HTERT RPE-1 (cell line): ENCODE data around the gene ROR2.
"Not testable (repeated sequence)": the region's sequence is repeated elsewhere in the genome, so short reads cannot be mapped to it uniquely, and the experiment has no call there.

Source experiments
- in situ Hi-C: fragments of 300-500 bp; cut with MboI; formaldehyde crosslinking; loops from 4 replicates; pipeline ENCODE4 v1.14.3; 2020; ENCODE audit warnings: low sequenced_read_pairs

Gene ROR2

DNA sequence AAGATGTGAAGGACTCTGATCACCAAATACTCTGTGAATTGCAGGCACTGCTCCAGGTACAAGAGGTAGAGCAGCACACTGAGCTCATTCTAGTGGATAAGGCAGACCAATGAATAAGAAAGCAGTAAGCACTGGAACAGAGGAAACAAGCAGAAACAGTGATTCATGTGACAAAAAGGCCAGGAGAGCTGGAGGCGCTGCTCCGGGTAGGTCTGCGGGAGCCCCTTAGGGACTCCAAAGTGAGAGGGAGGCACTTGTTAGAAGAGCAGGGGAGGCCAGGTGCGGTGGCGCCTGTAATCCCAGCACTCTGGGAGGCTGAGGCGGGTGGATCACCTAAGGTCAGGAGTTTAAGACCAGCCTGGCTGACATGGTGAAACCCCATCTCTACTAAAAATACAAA, 294.8 kb downstream of the ROR2 start:
- in situ Hi-C loops: no loop called here

DNA sequence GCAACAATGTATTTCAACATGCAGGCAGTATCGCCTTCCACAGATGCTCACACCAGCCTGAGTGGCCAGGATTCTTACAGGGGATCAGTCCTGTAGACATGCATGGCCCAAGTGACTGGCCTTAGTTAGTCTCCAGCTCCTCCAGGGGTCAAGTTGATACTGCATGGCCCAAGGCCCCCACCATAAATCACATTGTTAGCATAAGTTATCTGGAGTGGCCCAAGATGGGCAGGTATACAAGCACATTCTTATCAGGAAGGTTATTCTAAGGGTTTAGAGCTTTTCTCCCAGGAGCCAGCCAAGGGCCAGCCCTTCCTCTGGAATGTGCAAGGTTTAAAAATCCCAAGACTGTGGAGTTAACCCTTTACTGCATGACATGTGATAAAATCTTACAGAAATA, 295.5 kb downstream of the ROR2 start:
- in situ Hi-C loops: no loop called here

- in situ Hi-C loops: no loop called here
Observed at GRCh38 chr9:91647371-91647770, 302.7 kb downstream of the ROR2 start.

DNA sequence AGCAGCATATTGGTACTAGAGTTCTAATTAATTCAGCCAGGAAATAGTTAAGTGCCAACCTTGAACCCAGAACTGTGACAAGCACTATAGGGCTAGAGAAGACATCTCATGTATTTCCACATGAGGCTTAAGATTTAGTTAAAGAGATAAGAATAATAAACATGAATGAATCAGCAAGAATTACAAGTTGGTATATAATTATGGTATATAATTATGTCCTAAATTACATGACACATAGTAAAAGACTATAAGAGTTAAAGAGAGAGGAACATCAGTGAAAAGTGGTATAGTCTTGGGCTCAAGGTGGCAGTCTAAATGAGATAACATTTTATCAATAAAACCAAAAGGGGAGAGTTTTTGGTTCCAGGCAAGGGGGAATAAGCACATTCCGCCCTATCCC, 303.3 kb downstream of the ROR2 start:
- in situ Hi-C loops: no loop called here

DNA sequence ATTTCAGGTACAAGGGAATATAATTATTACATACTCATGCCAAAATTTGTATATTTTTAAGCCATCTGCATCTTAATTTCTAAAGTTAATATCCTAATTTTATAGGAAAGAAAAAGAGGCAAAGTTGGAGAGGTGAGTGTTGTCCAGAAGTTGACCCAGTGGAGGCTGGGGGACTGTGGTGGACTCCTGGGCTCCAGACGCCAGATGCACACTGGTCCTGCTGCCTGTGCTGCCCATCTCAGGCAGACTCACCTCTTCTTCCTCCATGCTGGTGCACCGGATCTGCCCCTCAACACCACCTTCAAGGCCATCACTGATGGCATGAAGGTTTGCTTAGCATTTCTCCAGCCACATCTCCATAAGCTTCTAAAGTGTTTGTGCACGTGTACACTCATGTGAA, 305.6 kb downstream of the ROR2 start:
- in situ Hi-C loops: no loop called here

- in situ Hi-C loops: no loop called here
Observed at GRCh38 chr9:91643481-91644077, 306.4 kb downstream of the ROR2 start.

- in situ Hi-C loops: no loop called here
Observed at GRCh38 chr9:91642771-91643170, 307.3 kb downstream of the ROR2 start.

DNA sequence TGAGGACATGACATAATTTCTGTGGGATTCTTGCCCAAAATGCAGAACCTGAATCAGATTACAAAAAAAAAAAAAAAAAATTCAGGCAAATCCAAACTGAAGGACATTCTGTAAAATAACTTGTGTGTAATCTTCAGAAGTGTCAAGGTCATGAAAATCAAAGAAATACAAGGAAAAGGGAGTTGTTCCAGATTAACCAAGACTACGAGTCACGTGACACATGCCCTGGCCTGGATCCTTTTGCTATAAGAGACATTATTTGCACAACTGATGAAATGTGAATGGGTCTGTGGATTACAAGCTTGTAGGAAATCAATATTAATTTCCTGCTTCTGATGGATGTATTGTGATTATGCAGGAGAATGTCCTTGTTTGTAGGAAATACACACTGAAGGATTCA, 309.6 kb downstream of the ROR2 start:
- in situ Hi-C loops: no loop called here

DNA sequence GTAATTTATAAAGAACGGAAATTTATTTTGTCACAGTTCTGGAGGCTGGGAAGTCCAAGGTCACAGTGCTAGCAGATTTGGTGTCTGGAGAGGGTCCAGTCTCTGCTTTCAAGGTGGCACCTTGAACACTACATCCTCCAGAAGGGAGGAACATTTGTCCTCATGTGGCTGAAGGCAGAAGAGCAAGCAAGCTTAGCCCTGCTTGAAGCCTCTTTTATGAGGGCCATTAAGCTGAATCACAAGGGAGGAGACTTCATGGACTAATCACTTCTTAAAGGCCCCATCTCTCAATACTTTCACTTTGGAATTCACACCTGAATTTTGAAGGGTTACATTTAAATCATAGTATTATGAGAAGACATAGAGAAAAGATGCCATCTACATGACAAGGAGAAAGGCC, 311.0 kb downstream of the ROR2 start:
- in situ Hi-C loops: no loop called here

- in situ Hi-C loops: not testable (repeated sequence)
Observed at GRCh38 chr9:91634832-91635231, 315.2 kb downstream of the ROR2 start.

GRCh38 chr9:91629718-91630117, 320.3 kb downstream of the ROR2 start:
- in situ Hi-C loops: no loop called here

DNA sequence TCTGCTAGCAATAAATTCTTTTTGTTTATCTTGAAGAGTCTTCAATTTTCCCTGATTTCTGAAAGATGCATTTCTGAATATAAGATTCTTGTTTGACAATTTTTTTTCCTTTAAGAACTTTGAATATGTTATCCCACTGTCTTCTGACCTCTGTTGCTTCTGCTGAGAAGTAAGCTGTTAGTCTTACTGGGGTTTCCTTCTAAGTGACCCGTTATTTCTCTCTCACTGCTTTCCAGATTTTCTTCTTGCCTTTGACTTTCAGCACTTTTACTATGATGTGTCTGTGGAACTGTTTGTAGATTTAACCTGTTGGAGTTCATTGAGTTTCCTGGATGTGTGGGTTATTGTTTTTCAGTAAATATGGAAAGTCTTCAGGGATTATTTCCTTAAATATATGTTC, 321.1 kb downstream of the ROR2 start:
- in situ Hi-C loops: no loop called here

GRCh38 chr9:91625331-91625730, 324.7 kb downstream of the ROR2 start:
- in situ Hi-C loops: no loop called here

GRCh38 chr9:91623004-91623403, 327.0 kb downstream of the ROR2 start:
- in situ Hi-C loops: no loop called here

- in situ Hi-C loops: not testable (repeated sequence)
Observed at GRCh38 chr9:91622121-91622520, 327.9 kb downstream of the ROR2 start.

GRCh38 chr9:91614044-91614443, 336.0 kb downstream of the ROR2 start:
- in situ Hi-C loops: not testable (repeated sequence)

DNA sequence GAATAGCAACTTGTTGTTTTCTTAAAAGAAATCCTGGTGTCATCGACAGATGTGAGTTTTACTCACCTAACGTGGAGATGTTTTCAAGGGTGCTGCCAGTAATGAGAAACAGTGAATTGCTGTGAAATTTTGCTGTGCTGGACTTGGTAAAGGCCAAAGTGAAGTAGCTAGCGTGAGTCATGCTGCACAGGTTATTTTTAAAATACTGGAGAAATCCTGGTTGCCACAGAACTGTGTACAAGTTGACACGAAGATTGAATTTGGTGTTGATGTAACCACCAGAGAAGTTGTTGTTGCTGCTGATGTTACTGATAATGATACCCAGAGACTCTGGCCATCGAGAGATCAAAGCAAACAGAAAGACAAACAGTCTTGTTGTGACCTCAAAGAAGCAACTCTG, 338.4 kb downstream of the ROR2 start:
- in situ Hi-C loops: no loop called here

DNA sequence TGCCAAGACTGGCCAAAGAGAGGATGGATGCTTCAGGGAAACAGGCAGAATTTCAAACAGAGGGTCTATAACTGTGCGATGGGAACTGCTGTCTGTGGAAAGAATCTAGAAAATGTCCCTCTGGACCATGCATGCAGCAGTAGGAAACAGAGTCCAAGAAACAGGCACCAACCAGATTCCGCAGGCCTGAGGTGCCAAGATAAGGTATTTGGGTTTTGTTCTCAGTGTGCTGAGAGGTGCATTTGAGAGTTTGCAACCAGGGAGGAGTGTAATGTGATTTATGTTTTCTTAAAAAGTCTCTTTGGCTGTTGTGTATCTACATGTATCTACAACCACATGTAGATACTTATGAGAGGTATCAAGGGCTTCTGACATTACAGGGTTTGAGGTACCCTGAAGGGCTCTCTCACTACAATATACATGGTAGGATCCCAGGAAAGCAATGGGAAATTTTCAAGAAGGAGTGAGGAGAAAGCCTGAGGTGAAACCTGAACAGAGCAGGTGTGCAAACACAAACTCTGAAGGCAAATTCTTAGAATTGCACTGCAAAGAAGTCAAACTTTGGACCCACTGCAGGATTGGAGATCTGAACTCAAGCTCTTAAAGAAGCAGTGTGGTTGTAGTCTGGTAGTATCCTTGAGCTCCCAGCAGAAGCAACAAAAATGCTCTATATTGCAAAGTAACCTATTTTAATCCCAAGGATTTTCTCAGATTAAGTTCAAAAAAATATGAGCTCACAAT, 343.6 kb downstream of the ROR2 start:
- in situ Hi-C loops: no loop called here

DNA sequence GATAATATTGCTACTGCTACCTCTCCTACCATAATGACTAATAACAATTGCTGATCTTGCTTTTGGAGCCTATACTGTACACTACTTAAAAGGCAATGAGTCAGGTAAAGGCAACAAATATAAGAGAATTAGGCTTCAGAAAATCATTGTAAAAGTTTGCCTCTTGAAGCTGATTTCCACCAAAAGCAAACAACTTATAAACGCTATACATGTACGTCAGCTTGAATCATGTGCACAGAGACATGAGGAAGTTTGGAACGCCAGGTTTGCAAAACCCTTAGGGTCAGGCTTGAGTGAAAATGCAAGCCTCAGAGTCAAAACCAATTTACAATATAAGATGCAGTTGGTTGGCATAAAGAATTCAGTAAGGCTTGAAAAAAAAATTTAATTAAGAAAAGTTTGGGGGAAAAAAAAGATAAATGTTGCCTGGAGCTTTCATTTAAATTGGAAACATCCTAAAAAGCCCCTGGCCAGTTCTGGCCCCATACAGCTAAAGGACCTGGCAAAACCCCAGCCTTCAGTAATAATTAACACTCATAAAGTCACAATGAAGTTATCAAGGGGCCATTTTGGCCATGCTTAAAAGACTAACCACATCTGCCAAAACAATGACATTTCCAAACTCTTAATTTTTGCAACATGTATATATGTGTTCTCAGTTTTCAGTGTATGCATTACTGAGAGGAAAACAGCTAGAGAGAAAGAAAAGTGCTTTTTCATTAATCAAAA, 345.4 kb downstream of the ROR2 start:
- in situ Hi-C loops: no loop called here

- in situ Hi-C loops: no loop called here
Observed at GRCh38 chr9:91603932-91604331, 346.1 kb downstream of the ROR2 start.

GRCh38 chr9:91599564-91599963, 350.5 kb downstream of the ROR2 start:
- in situ Hi-C loops: no loop called here

- in situ Hi-C loops: no loop called here
Observed at GRCh38 chr9:91591627-91592026, 358.4 kb downstream of the ROR2 start.
